GM18870 (cell line): Measurements from ENCODE around the gene ONECUT3.
"Not testable (repeated sequence)": the region's sequence is repeated elsewhere in the genome, so short reads cannot be mapped to it uniquely, and the experiment has no call there.

Source experiments
- ATAC-seq: cut with Tn5 transposase; IDR thresholded peaks from one replicate; pipeline ENCODE4 v1.9.1; 2021; ENCODE audit warnings: moderate library complexity; ENCODE audit not compliant: unreplicated experiment

ONECUT3 gene

DNA sequence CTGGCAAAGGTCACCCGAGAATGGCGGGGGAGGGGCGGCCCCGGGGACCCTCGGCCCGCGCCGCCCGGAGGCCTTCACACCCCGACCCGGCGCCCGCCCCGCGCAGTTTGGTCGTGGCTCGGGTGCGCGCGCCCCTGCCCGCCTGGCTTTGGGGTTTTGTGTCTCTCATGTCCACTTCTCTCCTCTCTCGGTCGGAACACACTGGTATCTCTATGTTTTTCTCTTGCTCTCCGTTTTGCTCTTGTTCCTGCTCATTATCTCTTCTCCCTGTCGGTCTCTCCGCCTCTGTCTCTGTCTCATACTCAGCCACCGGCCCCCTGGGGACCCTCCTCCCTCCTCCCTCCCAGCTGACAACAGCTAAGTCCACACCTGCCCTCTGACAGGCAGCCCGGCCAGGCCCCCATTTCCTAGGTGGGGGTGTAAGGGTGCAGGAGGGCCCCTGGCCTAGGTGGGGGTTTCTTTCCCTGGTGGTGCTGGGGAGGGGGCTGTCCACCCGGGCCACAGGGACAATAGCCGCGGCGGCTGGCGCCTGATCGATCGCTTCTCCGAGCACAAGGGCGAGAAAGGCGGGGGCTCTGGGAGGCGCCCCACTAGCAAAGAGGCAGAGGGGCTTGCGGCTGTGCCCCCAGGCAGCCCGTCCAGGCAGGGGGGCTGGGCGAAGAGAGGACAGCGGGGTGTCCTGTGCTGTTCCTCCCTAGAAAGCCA, 2.3 kb downstream of the ONECUT3 start:
- no peak for ATAC-seq

DNA sequence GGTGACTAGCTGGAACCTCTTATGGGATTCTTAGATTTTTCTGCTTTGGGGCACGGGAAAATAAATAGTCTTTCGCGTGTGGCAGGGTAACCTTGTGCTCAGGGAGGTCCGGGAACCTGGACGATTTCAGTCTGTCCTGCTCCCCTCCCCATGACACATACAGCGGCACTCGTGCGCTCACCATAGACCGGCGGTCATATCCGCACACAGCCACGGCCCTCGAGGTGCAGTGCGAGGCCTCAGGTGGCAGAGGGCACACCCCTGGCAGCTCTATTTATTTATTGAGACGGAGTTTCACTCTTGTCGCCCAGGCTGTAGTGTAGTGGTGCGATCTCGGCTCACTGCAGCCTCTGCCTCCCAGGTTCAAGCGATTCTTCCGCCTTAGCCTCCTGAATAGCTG, 3.0 kb downstream of the ONECUT3 start:
- ATAC-seq = no peak

DNA sequence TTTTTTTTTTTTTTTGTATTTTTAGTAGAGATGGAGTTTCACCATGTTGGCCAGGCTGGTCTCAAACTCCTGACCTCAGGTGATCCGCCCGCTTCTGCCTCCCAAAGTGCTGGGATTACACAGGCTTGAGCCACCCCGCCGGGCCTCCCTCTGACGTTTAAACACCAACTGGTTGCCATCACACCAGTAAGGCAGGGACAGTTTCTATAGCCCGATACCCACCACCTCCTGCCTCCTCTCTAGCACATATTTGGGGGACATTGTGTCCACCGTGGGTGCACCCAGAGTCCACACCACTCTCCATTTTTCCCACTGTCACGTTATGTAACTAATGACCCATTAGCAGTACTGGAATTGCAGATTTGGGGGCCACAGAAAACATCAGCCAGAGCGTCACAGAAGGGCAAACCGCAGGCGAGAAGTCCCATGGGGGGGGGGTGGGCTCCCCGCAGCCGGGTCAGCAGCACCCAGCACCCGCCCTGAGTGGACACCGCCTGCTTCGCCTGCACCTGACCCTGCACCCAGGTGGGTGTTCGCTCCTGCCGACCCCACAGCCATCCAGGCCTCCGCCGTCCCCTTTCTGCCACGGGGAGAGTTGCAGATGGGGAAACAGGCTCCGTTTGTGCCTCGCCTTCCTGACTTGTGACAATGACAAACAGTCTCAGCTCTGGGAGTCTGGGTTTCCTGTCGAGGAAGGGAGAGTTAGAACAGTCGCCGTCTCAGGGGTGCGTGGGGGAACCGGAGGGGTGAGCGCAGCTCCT, 3.6 kb downstream of the ONECUT3 start:
- ATAC-seq = no peak

DNA sequence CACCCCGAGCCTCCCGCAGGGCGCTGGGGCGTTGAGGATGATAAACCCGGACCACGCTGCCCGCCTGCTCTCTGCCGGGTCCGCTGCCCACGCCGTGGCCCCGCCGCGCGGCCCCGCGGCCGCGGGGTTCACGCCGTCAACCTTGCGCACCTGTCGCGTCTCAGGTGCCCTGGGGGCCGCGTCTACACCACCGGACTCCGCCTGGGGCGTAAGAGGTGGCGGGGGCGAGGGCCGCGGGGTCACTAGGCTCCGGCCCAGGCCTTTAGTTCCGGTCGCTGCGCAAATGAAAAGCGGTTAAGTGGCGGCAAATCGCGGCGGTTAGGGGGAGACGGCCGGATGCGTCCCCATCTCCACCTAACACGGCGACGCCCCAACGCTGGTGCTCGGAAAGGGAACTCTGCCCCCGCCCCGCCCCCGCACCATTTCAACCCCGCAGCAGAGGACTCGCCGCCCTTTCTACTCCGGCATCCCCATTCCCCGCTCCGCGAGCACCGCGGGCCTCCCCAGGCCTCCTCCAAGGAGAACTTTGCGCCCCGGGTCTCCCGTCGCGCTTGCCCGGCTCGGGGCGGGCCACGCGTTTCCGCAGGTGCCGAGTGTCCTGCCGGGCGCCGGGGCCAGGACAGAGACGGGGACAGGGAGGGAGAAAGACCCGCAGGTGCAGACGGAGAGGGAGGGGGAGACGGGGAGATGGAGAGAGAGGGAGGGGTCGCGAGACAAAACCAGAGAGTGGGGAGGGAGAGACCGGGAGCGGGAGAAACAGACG, 4.3 kb downstream of the ONECUT3 start:
- no peak for ATAC-seq

DNA sequence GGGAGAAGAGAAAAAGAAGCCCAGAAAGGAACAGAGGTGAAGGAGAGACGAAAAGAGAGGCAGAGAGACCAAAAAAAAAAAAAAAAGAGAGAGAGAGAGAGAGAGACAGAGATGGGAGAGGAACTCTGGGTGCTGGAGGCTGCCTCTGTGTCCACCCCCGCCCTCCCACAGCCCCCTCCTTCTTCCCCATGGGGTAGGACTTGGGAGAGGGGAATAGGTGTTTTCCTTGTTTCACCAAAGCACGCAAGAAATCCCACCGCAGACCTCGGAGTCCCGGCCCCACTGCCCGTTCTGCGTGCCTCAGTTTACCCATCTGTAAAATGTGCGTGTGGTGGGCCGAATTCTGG, 4.9 kb downstream of the ONECUT3 start:
- no peak for ATAC-seq

DNA sequence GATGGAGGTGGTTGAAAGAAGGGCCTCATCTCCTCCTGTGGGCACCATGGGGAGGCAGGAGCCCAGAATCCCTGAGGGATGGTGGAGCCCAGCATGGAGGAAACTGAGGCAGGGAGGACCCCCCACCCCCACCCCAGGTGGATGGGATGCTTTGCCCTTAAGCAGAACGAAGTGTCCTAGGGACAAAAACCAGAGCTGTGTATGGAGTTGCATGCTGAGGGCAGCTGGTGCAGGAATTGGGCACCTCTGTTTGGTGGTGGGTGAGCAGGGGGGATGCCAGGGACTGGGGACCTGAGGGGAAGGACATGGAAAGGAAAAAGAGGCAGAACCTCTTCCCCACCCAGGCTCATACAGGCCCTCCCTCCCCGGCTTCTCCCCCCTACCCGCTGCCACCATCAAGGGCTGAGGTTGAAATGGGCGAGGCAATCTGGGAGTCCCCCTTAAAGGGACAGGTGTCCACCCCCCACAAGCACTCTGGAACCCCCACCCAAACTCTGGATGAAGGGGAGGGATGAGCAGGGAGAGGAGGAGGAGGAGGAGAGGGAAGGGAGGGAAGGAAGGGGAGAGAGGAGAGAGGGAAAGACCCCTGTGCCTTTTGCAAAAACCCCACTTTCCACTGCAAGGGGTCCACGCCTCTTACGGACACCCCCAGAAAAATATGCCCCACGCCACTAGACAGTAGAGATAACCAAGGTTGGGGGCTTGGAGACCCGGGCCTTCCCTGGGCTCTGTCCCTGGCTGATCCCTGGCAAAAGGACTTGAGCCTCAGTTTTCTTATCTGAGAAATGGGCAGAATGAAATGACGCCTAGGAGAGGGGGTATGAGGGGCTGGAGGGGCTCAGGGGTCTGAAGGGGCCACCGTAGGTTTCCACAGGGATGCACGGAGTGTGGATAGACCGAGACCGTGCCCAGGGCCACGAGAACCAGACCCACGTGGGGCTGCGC, 5.9 kb downstream of the ONECUT3 start:
- no peak for ATAC-seq

DNA sequence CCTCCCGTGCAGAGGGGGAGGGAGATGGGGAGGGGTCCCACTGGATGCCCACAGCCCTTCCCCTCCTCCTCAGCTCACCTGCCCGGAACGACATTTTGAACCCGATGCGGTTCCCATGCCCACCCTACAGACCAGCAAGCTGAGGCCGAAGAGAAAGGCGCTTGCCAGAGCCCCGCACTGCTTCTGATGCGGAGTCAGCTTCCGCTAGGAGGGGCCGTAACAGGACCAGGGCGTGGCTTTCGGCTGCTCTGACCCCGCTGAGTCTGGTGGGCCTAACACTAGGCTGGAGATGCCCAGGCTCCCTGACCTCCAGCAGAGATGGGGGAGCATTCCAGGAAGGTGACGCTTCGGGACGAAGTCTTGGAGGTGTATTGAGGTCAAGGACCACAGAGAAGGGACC, 6.7 kb downstream of the ONECUT3 start:
- no peak for ATAC-seq

DNA sequence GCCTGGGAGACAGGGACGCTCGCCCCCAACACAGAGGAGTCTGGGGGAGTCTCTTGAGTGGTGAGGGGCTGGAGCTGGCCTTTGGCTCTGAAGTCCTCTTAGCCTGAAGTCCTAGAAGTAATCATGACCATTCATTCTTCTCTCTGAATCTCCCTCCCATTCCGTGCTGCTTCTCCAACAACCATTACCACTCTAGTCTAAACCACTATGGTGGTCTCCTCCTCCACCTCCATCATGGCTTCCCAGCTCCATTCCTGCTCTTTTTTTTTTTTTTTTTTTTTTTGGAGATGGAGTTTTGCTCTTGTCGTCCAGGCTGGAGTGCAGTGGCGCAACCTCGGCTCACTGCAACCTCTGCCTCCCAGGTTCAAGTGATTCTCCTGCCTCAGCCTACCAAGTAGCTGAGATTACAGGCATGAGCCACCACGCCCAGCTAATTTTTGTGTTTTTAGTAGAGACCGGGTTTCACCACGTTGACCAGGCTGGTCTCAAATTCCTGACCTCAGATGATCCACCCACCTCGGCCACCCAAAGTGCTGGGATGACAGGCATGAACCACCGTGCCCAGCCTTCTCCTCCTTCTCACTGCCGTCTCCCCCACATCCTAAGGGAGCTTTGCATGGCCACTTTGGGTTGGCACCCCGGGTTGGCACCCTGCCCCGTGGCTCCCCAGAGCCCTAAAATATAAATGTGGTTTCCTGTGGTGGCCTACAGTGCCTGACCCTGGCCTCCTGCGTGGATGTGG, 7.7 kb downstream of the ONECUT3 start:
- ATAC-seq = not testable (repeated sequence)

DNA sequence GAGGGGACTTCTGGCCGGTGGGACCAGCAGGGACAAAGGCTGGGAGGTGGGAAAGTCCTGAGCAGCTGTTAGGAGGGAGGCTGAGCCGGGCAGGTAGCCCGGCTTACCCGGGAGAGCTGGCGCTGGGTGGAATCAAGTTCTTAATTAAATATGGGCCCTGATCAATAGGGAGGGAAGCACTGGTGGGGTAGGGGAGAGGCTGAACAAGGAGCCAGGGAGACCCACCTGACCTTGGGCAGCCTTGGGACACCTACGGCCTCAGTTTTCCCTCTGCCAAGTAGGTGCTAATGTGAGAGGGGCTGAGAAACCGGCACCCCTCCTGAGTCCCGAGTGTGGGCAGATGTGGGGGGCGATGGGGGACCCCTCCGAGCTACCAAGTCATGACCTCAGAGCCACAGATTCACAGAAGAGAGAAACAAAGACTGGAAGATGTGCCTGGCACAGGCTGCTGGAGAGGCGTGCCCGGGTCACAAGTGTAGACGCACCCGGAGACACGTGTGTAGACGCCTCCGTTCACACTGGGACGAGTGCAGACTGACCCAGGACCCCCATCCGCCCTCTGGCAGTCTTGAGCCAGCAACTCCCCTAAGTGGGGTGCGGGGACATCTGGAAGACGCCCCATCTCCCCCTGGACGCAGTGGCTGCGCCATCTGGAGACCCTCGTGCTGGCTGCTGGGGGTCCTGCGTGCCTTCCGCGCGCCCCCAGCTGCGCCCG, 8.4 kb downstream of the ONECUT3 start:
- no peak for ATAC-seq

DNA sequence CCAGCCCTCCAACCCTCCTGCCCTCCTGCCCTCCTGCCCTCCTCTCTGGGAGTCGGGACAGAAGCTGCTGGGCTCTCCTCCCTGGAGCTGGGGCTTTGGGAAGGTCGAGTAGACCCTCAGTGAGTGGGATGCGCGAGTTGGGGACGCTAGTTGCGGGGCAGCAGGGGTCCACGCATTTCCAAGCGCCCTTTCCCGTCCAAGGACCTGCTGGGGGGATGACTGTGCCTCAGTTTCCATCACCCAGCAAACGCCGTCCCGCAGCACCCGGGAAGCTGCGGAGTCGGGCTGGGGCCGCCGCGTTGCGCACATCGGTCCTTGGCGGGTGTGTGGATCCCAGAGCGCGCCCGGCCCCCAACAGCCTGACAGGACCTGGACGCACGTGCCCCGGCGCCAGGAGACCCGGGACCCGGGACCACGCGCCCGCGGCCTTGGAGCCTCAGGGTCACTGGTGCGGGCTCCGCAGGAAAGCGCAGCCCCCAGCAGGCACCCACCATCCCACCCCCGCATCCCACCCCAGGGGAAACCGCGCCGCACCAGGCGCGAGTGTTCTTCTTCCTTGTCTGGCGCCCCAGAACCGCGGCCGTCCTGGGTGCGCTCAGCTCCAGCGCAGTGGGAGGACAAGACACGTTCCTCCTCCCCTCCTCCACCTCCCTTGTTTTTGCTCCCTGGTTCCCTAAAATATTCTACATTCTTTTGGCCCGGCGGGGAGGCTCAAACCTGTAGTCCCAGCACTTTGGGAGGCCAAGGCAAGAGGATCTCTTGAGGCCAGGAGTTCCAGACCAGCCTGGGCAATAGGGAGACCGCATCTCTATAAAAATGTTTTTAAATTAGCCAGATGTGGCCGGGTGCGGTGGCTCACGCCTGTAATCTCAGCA, 9.2 kb downstream of the ONECUT3 start:
- ATAC-seq = no peak

DNA sequence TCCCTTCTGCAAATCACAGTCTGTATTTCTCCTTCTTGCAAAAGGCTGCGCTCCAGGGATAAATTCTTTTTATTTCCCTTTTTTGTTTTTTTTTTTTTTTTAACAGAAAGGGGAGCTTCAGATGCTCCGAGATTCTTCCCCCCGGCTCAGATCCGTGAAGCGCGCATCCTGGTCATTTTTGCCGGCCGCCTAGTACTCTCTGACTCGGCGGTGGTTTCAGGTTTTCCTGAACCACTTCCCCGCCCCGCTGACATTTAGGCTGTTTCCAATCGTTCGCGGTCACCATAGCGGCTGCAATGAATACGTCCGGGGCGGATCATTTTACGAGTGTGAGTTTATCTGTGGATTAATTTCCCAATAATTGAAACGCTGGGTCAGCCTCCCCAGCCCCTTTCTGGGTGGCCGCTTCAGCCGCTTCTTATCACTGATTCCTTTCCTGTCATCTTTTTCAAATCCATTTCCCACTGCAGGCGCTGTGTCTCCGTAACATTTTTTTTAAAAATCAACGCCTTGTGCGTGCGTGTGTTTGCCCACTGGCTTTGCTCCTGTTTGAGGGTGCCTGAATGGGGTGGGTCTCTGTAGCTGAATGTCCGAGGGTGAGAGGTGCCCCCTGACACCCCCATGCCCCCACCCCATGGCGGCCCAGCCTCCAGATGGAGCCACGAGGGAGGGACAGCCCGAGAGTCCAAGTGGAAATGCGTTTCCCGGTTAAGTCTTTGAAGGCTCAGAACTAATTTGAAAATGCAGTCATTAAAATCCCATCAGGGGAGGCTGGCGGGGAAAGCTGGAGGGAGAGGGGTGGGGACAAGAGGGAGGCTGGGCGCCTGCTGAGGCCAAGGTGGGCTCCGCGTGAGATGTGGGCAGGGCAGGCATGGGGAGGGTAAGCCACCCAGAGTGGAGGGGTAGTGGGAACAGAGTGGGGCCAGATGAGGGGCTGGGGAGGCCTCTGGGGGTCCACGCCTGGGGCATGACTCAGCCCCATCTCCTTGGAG, 10.6 kb downstream of the ONECUT3 start:
- no peak for ATAC-seq

DNA sequence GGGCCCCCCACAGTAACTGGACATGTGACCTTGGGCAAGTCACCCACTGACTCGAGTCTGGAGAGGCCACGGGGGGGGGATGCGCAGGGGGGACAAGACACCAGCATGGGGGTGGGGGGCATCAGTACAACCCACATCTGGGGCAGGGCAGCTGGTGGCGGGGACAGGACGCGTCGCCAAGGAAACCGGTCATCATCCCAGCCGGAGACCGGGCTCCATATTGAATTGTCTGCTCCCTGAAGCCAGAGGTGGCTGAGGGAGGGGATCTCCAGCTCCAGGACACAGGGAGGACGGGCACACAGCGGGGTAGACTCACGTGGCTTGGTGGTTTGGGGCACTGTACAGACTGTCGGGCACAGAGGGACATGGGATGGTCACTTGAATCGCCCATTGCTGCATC, 11.4 kb downstream of the ONECUT3 start:
- ATAC-seq = no peak

DNA sequence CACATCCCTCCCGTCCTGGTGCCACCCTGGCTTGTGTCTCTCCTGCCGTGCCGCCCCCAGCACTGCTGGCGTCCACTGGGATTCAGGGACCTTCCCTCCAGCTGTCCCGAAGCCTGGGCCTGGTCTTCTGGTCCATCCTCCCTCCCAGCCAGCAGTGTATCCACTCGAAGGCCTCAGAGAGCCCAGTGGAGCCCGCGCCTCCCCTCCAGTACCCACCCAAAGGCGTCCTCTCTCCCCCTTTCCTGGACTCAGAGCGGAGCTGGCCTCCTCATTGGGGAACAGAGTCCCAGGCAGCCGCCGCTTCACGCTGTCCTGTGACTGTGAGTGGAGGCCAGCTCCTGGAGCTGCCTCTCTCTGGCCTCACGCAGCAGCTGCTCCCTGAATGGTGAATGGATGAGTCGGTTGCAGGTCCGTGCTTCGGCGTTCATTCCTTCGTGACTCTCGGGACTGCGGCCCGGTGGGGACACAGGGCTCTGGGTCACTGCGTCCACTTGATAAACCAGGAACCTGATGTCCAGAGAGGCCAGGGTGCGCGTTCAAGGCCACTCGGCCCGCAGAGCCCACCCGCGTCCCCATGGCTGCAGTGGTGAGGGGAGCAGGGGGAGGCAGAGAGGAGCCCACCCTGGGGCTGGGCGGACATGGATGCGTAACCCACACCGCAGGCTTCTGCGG, 12.1 kb downstream of the ONECUT3 start:
- ATAC-seq = no peak

DNA sequence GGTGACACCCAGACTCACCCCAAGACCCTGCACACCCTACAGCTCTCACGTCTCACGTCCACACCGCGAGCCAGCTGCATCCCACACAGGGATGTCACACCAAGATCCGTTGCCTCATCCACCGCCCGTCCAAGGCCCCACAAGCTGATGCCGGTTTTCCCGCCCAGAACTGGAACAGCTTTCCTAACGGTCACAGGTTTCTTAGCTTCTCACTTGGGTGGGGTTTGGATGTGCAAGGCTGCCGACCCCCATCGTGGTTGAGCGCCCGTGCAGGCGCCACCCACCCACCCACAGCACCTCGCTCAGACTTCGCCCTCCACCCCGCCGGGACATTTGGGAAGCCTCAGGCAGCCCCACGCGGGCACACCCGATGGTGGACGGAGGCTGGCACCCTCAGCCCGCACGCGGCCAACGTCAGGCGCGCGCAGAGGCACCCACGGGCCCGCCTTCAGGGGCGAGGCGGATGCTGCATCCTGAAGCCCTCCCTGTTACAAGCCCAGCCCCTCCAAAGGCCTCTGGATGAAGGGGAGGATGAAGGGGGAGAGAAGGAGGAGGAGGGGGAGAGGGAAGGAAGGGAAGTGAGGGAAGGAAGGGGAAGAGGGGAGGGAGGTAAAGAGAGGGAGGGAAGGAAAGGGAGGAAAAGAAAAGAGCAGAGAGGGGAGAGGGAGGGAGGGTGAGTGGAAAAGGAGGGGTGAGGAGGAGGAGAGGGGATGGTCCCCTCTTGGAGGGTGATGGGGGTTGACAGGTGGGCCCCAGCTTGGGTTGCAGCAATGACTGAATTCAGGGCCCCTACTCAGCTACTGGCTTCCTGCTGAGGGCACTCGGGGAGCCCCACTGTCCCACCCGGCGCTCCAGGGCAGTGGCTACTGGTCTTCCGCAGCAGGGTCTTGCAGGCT, 12.8 kb downstream of the ONECUT3 start:
- ATAC-seq = no peak

DNA sequence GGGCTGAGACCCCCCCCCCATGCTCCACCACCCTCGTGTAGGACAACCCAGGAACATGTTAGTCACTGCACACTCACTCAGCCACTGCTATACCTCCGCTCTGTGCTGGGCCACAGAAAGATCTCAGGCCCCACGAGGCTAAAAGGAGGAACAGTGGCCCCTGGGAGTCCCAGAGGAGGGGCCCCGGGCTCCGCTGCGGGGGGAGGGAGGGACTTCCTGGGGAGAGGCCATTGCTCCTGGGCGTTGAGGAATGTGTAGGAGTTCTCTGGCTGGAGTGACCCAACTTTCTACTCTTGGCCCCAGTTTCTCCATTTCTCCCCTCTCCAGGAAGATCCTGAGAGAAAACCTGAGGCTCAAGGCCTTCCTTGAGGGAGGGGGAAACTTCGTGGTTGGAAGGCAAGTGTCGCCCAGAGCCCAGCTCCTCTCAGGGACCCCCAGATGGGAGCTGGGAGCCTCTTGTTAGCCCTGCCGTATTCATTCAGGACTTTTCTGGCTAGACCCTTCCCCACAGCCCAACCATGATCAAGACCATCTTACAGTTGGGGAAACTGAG, 13.6 kb downstream of the ONECUT3 start:
- no peak for ATAC-seq
